ENCODE results near the gene CSTPP1. TPM values are rescaled to one million over a fixed set of nuclear protein-coding genes. Genes with fewer than 3 reads are reported as not detected.
"Not testable (repeated sequence)": the region's sequence is repeated elsewhere in the genome, so short reads cannot be mapped to it uniquely, and the experiment has no call there.

CSTPP1 gene
- total RNA-seq, 1 donor from 2014 or later: 4.1 TPM

GRCh38 chr11:46907606-46908005, 29.0 kb upstream of the CSTPP1 start:
- no peak for DNase-seq (ENCODE audit: low spot score)
- ATAC-seq: no peak

- ATAC-seq (no peak), DNase-seq (ENCODE audit: low spot score) (no peak)
Measured at GRCh38 chr11:46912526-46913150, 23.9 kb upstream of the CSTPP1 start.

GRCh38 chr11:46913484-46913883, 23.1 kb upstream of the CSTPP1 start:
- DNase-seq (ENCODE audit: low spot score) (no peak), ATAC-seq (no peak)

GRCh38 chr11:46914363-46914762, 22.2 kb upstream of the CSTPP1 start:
- DNase-seq (ENCODE audit: low spot score): no peak
- no peak for ATAC-seq

- DNase-seq (ENCODE audit: low spot score): no peak
- no peak for ATAC-seq
Measured at GRCh38 chr11:46914910-46915309, 21.7 kb upstream of the CSTPP1 start.

GRCh38 chr11:46916286-46917108, 20.1 kb upstream of the CSTPP1 start:
- ATAC-seq (peak; percentile 65), DNase-seq (ENCODE audit: low spot score) (no peak)

- DNase-seq (ENCODE audit: low spot score): no peak
- peak; percentile 68 for ATAC-seq
Measured at GRCh38 chr11:46917109-46917761, 19.3 kb upstream of the CSTPP1 start.

- ATAC-seq: no peak
- DNase-seq (ENCODE audit: low spot score): no peak
Measured at GRCh38 chr11:46917762-46918082, 18.8 kb upstream of the CSTPP1 start.

- ATAC-seq (peak; percentile 65), DNase-seq (ENCODE audit: low spot score) (no peak)
Measured at GRCh38 chr11:46918083-46918787, 18.3 kb upstream of the CSTPP1 start, which contains the start of gene LRP4. LRP4 (minus strand) TSS chr11:46918550; CDS start chr11:46918379, 171 bp downstream.

GRCh38 chr11:46918788-46919513, 17.6 kb upstream of the CSTPP1 start:
- DNase-seq (ENCODE audit: low spot score) (no peak), ATAC-seq (no peak)

- ATAC-seq (no peak), DNase-seq (ENCODE audit: low spot score) (no peak)
Measured at GRCh38 chr11:46920755-46921154, 15.8 kb upstream of the CSTPP1 start.

- not testable (repeated sequence) for DNase-seq (ENCODE audit: low spot score); ATAC-seq
Measured at GRCh38 chr11:46927928-46928327, 8.6 kb upstream of the CSTPP1 start.

- ATAC-seq: not testable (repeated sequence)
Measured at GRCh38 chr11:46928701-46929100, 7.9 kb upstream of the CSTPP1 start.

GRCh38 chr11:46930089-46930488, 6.5 kb upstream of the CSTPP1 start:
- ATAC-seq (no peak), DNase-seq (ENCODE audit: low spot score) (no peak)

More at GRCh38 chr11:46928701-46929100, 7.9 kb upstream of the CSTPP1 start:
- not testable (repeated sequence) for DNase-seq (ENCODE audit: low spot score)

GRCh38 chr11:46942172-46942571, 5.6 kb downstream of the CSTPP1 start:
- no peak for DNase-seq (ENCODE audit: low spot score)
- no peak for ATAC-seq

GRCh38 chr11:46944356-46945075, 8.0 kb downstream of the CSTPP1 start:
- ATAC-seq (no peak), DNase-seq (ENCODE audit: low spot score) (no peak)

GRCh38 chr11:46947399-46948077, 11.0 kb downstream of the CSTPP1 start:
- ATAC-seq (peak; percentile 68), DNase-seq (ENCODE audit: low spot score) (no peak)

GRCh38 chr11:46948378-46949131, 12.0 kb downstream of the CSTPP1 start:
- ATAC-seq (no peak), DNase-seq (ENCODE audit: low spot score) (no peak)

GRCh38 chr11:46949297-46949696, 12.7 kb downstream of the CSTPP1 start:
- DNase-seq (ENCODE audit: low spot score) (no peak), ATAC-seq (no peak)
